HTERT RPE-1 (cell line): ENCODE results near the gene NDUFAF5.

Experiments used
- in situ Hi-C: fragments of 300-500 bp; cut with MboI; formaldehyde crosslinking; loops from 4 replicates; pipeline ENCODE4 v1.14.3; 2020; ENCODE audit warnings: low sequenced_read_pairs

NDUFAF5 gene

GRCh38 chr20:13865791-13866351 lies 81.0 kb downstream of the NDUFAF5 start:
- in situ Hi-C loops: no loop called here

- in situ Hi-C loops: no loop called here
These were observed 83.5 kb downstream of the NDUFAF5 start for GRCh38 chr20:13868331-13868730.

DNA sequence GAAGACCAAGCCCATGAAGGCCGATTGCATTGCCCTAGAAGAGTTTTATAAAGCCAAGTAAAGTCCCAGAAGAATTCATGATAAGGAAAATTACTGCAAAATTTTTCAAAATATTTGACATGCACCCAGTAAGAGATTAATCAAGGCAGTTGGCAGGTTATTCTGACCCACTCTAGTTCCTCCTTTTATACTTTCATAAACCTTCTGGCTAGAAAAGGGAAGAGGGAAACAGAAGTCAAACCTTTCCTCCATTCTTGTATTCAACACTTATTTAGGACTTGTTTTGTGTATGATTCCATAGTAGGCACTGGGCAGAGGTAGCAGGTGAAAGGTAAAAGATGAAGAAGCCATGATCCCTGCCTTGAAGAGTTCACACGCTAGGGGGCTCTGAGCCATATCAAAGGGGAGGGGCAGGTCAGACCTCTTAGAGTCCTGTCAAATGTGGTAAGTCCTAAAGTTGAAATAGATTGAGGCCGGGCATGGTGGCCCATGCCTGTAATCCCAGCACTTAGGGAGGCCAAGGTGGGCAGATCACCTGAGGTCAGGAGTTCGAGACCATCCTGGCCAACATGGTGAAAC lies 85.4 kb downstream of the NDUFAF5 start:
- in situ Hi-C loops: no loop called here
